Spleen (tissue), 7 donors: ENCODE data around the gene CA11.

Source experiments
- POLR2A ChIP-seq, 3 donors: fragments of 450-650 bp; IDR thresholded peaks; one replicate each; pipeline ENCODE4 v1.5.1; 2017; ENCODE audit warnings: antibody characterized with exemption in 3 of 3, mild to moderate bottlenecking in 1 of 3
- TF ChIP-seq, protein P1 (sequence below), 11 experiments: fragments of 200-600 bp in 7 of 11; fragments of 450-650 bp in 4 of 11; sonication (generic) in 4 of 11; IDR thresholded peaks in 8 of 11; conservative IDR thresholded peaks in 3 of 11; 1 replicate in 7 of 11; 2 replicates in 4 of 11; pipeline versions ENCODE4 v1.4.0 to v1.8.0; 2016 to 2021; ENCODE audit warnings: antibody characterized with exemption in 11 of 11, inconsistent platforms in 4 of 11, mild to moderate bottlenecking in 1 of 11
- donor health status: DM: no; HTN: no; CAD: no; lungs with moderate emphysema.
- donor health status: DM: no; HTN: no; CAD: no.
- donor health status: DM: no; HTN: no; CAD: no.

DNA sequence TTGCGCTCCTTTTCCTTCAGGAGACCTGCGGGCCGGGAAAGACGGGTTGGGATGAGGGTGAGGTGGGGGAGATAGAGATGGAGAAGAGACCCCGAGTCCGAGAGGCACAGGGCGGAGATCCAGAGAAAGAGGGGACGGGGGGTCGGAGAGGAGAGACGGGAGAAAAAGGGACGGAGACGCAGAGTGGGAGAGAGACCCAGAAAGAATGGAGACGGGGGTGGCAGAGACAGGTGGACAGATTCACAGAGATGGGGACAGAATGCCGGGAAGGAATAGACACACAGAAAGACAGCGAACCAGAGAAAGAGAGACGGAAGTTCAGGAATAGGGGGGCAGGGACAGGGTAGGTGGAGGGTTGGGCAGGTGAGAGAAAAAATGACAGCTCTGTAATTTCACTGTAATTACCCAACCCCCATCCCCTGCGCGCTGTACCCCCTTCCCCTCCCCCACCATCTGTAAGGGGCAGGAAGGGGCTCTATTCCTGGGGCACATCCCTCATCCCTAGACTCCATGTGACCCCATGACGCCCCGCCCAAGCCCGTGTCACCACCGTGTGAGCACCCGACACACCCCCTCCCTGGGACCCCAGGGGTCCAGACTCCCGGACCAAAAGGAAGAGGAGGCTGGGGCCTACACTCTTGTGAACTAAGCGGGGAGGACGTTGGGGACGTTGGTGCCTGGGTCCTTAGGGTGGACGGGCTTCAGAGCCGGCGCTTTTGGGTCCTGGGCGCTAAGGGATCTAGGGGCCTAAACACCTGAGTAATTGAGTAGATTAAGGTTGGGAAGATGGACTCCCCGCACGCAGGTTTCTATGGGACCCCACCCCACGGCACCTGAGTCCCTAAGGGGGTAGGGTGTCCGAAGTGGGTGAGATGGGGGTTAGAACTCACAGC lies 9.8 kb downstream of the CA11 start:
- TF ChIP-seq, protein P1, sequence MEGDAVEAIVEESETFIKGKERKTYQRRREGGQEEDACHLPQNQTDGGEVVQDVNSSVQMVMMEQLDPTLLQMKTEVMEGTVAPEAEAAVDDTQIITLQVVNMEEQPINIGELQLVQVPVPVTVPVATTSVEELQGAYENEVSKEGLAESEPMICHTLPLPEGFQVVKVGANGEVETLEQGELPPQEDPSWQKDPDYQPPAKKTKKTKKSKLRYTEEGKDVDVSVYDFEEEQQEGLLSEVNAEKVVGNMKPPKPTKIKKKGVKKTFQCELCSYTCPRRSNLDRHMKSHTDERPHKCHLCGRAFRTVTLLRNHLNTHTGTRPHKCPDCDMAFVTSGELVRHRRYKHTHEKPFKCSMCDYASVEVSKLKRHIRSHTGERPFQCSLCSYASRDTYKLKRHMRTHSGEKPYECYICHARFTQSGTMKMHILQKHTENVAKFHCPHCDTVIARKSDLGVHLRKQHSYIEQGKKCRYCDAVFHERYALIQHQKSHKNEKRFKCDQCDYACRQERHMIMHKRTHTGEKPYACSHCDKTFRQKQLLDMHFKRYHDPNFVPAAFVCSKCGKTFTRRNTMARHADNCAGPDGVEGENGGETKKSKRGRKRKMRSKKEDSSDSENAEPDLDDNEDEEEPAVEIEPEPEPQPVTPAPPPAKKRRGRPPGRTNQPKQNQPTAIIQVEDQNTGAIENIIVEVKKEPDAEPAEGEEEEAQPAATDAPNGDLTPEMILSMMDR (IDR thresholded peaks at IDR 0.05 in 8 of 11, conservative IDR thresholded peaks at IDR 0.05 in 3 of 11): no peak
- no peak for TF ChIP-seq POLR2A (IDR thresholded peaks at IDR 0.05)
